GM12864 (cell line): ENCODE results near the gene QPRT.
A peak's percentile ranks its signal among the peaks of the same experiment; 100 is the strongest.
"Not testable (repeated sequence)": the region's sequence is repeated elsewhere in the genome, so short reads cannot be mapped to it uniquely, and the experiment has no call there.

Experiments
- DNase-seq: peaks from one replicate; pipeline ENCODE4 v3.0.0-alpha.2; 2011; ENCODE audit warnings: low read depth
- H3K4me3 ChIP-seq: 2 replicates; pipeline ENCODE4 v1.5.1; 2011; ENCODE audit warnings: mild to moderate bottlenecking, low read depth, low read length, control low read depth
- CTCF ChIP-seq: IDR thresholded peaks from 2 replicates; pipeline ENCODE4 v1.5.1; 2011; ENCODE audit warnings: low read depth, mild to moderate bottlenecking, moderate library complexity, low read length, control low read depth, inconsistent platforms; ENCODE audit errors: missing control alignments

The QPRT gene

DNA sequence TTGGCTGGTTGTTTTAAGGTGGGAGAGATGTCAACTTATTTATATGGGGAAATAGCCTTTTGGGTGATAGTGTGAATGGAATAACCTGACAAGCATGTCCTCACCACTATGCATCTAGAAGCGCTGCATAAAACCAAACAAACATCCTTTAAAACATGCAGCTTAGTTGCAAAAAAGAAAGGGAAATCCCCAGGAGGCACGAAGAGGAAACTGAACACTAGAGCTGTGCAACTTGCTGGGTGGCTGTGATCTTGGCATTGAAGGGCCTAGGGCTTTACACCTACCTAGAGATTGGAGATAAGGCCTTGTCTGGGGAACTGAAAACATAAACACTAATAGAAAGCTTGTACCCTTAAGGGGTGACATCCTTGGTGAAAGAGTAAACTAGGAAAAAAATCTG lies 59.5 kb downstream of the QPRT start:
- DNase-seq: no peak
- no peak for TF ChIP-seq CTCF
- no peak overlapping the region for H3K4me3 ChIP-seq

GRCh38 chr16:29739927-29740629 lies 61.1 kb downstream of the QPRT start:
- not testable (repeated sequence) for DNase-seq, H3K4me3 ChIP-seq

DNA sequence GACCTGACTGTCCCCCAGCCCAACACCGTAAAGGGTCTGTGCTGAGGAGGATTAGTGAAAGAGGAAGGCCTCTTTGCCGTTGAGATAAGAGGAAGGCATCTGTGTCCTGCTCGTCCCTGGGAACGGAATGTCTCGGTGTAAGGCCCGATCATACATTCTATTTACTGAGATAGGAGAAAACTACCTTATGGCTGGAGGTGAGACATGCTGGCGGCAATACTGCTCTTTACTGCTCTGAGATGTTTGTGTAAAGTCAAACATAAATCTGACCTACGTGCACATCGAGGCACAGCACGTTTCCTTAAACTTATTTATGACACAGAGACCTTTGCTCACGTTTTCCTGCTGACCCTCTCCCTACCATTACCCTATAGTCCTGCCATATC lies 61.6 kb downstream of the QPRT start:
- H3K4me3 ChIP-seq: not testable (repeated sequence)

DNA sequence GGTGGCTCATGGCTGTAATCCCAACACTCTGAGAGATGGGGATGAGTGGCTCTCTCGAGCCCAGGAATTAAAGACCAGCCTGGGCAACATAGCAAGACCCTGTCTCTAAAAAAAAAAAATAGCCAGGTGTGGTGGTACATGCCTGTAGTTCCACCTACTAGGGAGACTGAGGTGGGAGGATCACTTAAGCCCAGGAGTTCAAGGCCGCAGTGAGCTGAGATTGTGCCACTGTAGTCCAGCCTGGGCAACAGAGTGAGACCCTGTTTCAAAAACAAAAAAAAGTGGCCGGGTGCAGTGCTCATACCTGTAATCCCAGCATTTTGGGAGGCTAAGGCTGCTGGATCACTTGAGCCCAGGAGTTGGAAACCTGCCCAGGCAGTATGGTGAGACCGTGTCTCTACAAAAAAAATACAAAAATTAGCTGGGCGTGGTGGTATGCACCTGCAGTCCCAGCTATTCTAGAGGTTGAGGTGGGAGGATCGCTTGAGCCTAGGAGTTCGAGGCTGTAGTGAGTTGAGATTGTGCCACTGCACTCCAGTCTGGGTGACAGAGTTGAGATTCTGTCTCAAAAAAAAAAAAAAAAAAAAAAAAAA lies 63.8 kb downstream of the QPRT start:
- DNase-seq: no peak
- no peak for TF ChIP-seq CTCF
- no peak overlapping the region for H3K4me3 ChIP-seq

More for the DNA sequence above, 61.6 kb downstream of the QPRT start:
- not testable (repeated sequence) for DNase-seq

DNA sequence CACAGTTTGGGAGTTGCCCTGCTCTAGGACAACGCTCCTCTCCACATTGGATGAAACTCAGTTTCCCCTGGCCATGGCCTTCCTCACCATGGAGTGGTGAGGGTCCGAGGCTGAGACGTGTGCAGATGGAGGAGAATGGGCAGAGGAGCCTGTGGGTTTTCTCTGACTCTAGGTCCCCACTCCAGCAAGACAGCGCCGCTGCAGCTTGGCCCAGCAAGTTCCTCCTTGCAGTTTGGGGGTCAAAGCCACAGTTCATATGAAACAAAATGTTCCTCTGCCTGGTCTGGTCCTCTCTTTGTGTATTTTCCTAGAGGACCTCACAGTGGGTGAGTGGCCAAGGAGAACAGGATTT lies 64.5 kb downstream of the QPRT start:
- TF ChIP-seq CTCF: no peak
- H3K4me3 ChIP-seq: no peak overlapping the region
- no peak for DNase-seq

GRCh38 chr16:29743827-29744531 lies 65.0 kb downstream of the QPRT start:
- TF ChIP-seq CTCF: no peak
- H3K4me3 ChIP-seq: no peak overlapping the region
- DNase-seq: no peak

DNA sequence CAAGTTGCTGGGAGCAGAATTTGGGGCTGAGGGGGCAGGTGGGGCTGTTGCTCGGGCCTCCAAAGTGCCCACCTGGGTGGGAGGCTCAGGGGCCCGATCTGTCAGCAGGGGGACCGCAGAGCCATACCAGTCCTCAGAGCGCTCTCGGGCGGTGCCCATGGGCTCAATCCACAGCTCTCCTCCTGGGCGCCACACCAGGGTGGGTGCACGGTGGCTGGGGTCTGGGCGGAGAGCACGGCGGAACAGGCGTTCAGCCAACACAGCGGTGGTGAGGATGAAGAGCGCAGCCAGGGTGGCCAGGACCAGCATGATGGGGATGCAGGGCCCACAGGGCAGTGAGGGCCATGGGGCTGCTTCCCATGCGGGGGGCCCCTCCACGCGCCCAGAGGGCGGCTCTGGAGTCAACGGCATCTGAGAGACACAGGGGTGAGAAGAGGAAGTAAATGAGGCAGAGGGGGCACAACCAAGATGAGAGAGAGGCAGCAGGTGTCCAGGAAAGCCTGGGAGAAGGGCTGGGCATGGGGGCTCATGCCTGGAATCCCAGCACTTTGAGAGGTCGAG lies 65.6 kb downstream of the QPRT start:
- H3K4me3 ChIP-seq: peak overlapping the region; percentile 54
- no peak for TF ChIP-seq CTCF
- DNase-seq: no peak
